ENCODE results near the gene PARVB.

GRCh38 chr22:44188986-44189630 lies 165.0 kb downstream of the PARVB start:
- TF ChIP-seq, protein P1, sequence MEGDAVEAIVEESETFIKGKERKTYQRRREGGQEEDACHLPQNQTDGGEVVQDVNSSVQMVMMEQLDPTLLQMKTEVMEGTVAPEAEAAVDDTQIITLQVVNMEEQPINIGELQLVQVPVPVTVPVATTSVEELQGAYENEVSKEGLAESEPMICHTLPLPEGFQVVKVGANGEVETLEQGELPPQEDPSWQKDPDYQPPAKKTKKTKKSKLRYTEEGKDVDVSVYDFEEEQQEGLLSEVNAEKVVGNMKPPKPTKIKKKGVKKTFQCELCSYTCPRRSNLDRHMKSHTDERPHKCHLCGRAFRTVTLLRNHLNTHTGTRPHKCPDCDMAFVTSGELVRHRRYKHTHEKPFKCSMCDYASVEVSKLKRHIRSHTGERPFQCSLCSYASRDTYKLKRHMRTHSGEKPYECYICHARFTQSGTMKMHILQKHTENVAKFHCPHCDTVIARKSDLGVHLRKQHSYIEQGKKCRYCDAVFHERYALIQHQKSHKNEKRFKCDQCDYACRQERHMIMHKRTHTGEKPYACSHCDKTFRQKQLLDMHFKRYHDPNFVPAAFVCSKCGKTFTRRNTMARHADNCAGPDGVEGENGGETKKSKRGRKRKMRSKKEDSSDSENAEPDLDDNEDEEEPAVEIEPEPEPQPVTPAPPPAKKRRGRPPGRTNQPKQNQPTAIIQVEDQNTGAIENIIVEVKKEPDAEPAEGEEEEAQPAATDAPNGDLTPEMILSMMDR (IDR thresholded peaks at IDR 0.05 in 4 of 5, conservative IDR thresholded peaks at IDR 0.05 in 1 of 5), result no peak
- no peak for TF ChIP-seq POLR2A (IDR thresholded peaks at IDR 0.05)

All from gastrocnemius medialis (tissue), 4 donors.